ENCODE data around the gene TTYH1. TPM values are rescaled to one million over a fixed set of nuclear protein-coding genes. Genes with fewer than 3 reads are reported as not detected.

Gene TTYH1
- total and polyA plus RNA-seq, 4 donors = 0.05 to 0.46 (median 0.18) TPM; not detected in 1

DNA sequence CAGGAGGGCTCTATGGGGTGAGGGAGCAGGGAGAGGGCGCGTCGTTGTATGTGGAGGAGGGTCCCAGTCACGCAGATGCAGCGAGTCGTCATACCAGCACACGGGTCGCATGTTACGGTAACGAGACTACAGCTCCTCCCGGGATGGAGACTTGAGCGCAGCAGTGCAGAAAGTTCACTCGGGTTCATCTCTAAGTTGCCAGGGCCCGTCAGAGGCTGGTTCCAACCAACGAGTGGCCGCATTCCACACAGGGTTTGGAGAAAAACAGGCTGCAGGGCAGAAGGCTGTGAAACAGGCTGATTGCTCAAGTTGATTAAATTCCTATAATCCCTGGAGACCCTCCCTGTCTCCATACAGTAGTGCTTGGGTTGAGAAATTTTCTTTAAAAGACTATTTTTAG is 21.9 kb upstream of the TTYH1 start:
- no peak overlapping the region for H3K27ac ChIP-seq (ENCODE audit: low read depth in 1 of 2, low read length in 1 of 2)
- TF ChIP-seq, protein P1, sequence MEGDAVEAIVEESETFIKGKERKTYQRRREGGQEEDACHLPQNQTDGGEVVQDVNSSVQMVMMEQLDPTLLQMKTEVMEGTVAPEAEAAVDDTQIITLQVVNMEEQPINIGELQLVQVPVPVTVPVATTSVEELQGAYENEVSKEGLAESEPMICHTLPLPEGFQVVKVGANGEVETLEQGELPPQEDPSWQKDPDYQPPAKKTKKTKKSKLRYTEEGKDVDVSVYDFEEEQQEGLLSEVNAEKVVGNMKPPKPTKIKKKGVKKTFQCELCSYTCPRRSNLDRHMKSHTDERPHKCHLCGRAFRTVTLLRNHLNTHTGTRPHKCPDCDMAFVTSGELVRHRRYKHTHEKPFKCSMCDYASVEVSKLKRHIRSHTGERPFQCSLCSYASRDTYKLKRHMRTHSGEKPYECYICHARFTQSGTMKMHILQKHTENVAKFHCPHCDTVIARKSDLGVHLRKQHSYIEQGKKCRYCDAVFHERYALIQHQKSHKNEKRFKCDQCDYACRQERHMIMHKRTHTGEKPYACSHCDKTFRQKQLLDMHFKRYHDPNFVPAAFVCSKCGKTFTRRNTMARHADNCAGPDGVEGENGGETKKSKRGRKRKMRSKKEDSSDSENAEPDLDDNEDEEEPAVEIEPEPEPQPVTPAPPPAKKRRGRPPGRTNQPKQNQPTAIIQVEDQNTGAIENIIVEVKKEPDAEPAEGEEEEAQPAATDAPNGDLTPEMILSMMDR (IDR thresholded peaks at IDR 0.05; ENCODE audit: control extremely low read depth, extremely low read depth) = no peak
- H3K9me3 ChIP-seq (ENCODE audit: control insufficient read depth in 4 of 4, insufficient read depth in 3 of 4, low read length in 3 of 4) = peaks cover 0 to 3% (median 0%) of the 10 kb centered on the region in 4 donors
- H3K9ac ChIP-seq (ENCODE audit: insufficient read depth in 1 of 2, low read length in 2 of 2) = no peak overlapping the region
- 82 to 89% methylated on average over 16 of the region's 16 CpGs for WGBS, 2 donors
- no peak overlapping the region for H3K4me3 ChIP-seq
- DNase-seq (no peak), ATAC-seq (ENCODE audit: insufficient read depth, low FRiP score) (no peak)
- peaks cover 0 to 5% (median 0%) of the 10 kb centered on the region in 3 donors for H3K27me3 ChIP-seq (ENCODE audit: control insufficient read depth in 3 of 3, insufficient read depth in 3 of 3, low read length in 2 of 3)
- no peaks in the 10 kb centered on the region for H3K4me1 ChIP-seq (ENCODE audit: control insufficient read depth in 5 of 5, insufficient read depth in 5 of 5, low read length in 5 of 5)
- no peaks in the 10 kb centered on the region for H3K36me3 ChIP-seq (ENCODE audit: control insufficient read depth in 4 of 4, insufficient read depth in 4 of 4, low read length in 4 of 4)

DNA sequence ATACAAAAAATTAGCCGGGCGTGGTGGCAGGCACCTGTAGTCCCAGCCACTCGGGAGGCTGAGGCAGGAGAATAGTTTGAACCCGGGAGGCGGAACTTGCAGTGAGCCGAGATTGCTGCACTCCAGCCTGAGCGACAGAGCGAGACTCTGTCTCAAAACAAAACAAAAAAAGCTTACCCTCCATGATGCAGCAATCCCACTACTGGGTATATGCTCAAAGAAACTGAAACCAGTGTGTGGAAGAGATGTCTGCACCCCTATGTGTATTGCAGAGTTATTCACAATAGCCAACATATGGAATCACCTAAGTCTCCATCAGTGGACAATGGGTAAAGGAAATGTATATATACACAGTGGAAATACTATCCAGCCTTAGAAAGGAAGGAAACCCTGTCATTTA is 19.6 kb upstream of the TTYH1 start:
- Histone ChIP-seq H3K4me3 (no peak overlapping the region), H3K27ac (ENCODE audit: low read depth in 1 of 2, low read length in 1 of 2) (no peak overlapping the region), H3K36me3 (ENCODE audit: control insufficient read depth in 4 of 4, insufficient read depth in 4 of 4, low read length in 4 of 4) (no peaks in the 10 kb centered on the region), H3K4me1 (ENCODE audit: control insufficient read depth in 5 of 5, insufficient read depth in 5 of 5, low read length in 5 of 5) (no peaks in the 10 kb centered on the region), H3K27me3 (ENCODE audit: control insufficient read depth in 3 of 3, insufficient read depth in 3 of 3, low read length in 2 of 3) (peaks cover 0 to 5% (median 0%) of the 10 kb centered on the region in 3 donors), H3K9me3 (ENCODE audit: control insufficient read depth in 4 of 4, insufficient read depth in 3 of 4, low read length in 3 of 4) (peaks cover 0 to 3% (median 0%) of the 10 kb centered on the region in 4 donors), H3K9ac (ENCODE audit: insufficient read depth in 1 of 2, low read length in 2 of 2) (no peak overlapping the region)
- TF ChIP-seq, protein P1 (IDR thresholded peaks at IDR 0.05; ENCODE audit: control extremely low read depth, extremely low read depth) = no peak
- ATAC-seq (ENCODE audit: insufficient read depth, low FRiP score) = no peak
- no peak for DNase-seq
- WGBS, 2 donors = 76 to 82% methylated on average over 8 of the region's 8 CpGs

DNA sequence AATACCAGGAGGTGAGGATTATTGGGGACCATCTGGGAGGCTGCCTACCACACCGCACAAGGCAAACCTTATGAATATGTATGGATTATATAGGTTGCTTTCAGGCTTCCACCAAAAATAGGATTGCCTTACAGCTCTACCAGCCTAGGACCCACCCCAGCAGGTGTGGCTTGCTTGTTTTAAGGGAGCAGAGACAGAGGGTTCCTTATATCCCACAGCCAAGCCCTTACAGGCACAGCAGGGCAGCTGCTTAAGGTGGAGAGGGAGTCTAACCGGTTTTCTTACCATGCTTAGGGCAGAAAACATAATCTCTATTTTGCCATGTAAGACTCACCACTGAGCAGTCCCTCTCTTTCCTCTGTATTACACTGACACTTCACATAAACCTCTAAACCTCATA is 16.1 kb upstream of the TTYH1 start:
- H3K9ac ChIP-seq (ENCODE audit: insufficient read depth in 1 of 2, low read length in 2 of 2) = no peak overlapping the region
- H3K27ac ChIP-seq (ENCODE audit: low read depth in 1 of 2, low read length in 1 of 2) = no peak overlapping the region
- WGBS, 2 donors = 55 to 84% methylated on average over 2 of the region's 2 CpGs
- no peaks in the 10 kb centered on the region for H3K4me1 ChIP-seq (ENCODE audit: control insufficient read depth in 5 of 5, insufficient read depth in 5 of 5, low read length in 5 of 5)
- H3K36me3 ChIP-seq (ENCODE audit: control insufficient read depth in 4 of 4, insufficient read depth in 4 of 4, low read length in 4 of 4) = no peaks in the 10 kb centered on the region
- ATAC-seq (ENCODE audit: insufficient read depth, low FRiP score) = no peak
- TF ChIP-seq, protein P1 (IDR thresholded peaks at IDR 0.05; ENCODE audit: control extremely low read depth, extremely low read depth) = no peak
- no peaks in the 10 kb centered on the region for H3K27me3 ChIP-seq (ENCODE audit: control insufficient read depth in 3 of 3, insufficient read depth in 3 of 3, low read length in 2 of 3)
- peaks cover 0 to 3% (median 0%) of the 10 kb centered on the region in 4 donors for H3K9me3 ChIP-seq (ENCODE audit: control insufficient read depth in 4 of 4, insufficient read depth in 3 of 4, low read length in 3 of 4)
- peak; percentile 21 to 73 (median 50) for DNase-seq
- H3K4me3 ChIP-seq = no peak overlapping the region

DNA sequence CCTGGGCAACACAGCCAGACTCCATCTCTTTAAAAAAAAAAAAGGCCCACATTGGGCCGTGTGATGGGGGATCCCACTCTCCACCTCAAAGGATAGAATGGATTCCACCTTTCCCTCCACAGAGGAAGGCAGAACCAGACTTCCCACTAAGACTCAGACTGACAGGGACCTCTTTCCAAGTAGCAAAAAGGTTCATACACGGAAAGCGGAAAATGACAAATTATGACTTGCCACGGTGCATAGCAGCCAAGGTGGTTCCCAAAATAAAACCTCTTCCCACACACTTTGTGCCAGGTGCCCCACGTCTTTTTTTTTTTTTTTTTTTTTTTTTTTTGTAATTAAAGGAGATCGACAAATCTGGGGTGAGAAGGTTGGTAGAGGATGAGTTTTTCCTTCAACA is 14.4 kb upstream of the TTYH1 start:
- TF ChIP-seq, protein P1 (IDR thresholded peaks at IDR 0.05; ENCODE audit: control extremely low read depth, extremely low read depth) = no peak

More for the DNA sequence above, 14.4 kb upstream of the TTYH1 start:
- Histone ChIP-seq H3K27ac (ENCODE audit: low read depth in 1 of 2, low read length in 1 of 2) (no peak overlapping the region), H3K4me3 (no peak overlapping the region), H3K4me1 (ENCODE audit: control insufficient read depth in 5 of 5, insufficient read depth in 5 of 5, low read length in 5 of 5) (no peaks in the 10 kb centered on the region), H3K36me3 (ENCODE audit: control insufficient read depth in 4 of 4, insufficient read depth in 4 of 4, low read length in 4 of 4) (no peaks in the 10 kb centered on the region), H3K27me3 (ENCODE audit: control insufficient read depth in 3 of 3, insufficient read depth in 3 of 3, low read length in 2 of 3) (no peaks in the 10 kb centered on the region), H3K9ac (ENCODE audit: insufficient read depth in 1 of 2, low read length in 2 of 2) (no peak overlapping the region), H3K9me3 (ENCODE audit: control insufficient read depth in 4 of 4, insufficient read depth in 3 of 4, low read length in 3 of 4) (peaks cover 0 to 3% (median 0%) of the 10 kb centered on the region in 4 donors)
- whole genome bisulfite sequencing, 2 donors = 80 to 88% methylated on average over 6 of the region's 6 CpGs
- DNase-seq = no peak
- no peak for ATAC-seq (ENCODE audit: insufficient read depth, low FRiP score)

Measured in lung (tissue), 12 donors.